NB4 (cell line): Measurements from ENCODE around the gene USF2.

ENCODE experiments used
- MYC ChIP-seq: IDR thresholded peaks from 2 replicates; pipeline ENCODE4 v1.6.1; 2011; ENCODE audit warnings: low read depth, low read length
- POLR2A ChIP-seq: IDR thresholded peaks from 2 replicates; pipeline ENCODE4 v1.6.1; 2011; ENCODE audit warnings: mild to moderate bottlenecking; ENCODE audit not compliant: insufficient read length; ENCODE audit errors: extremely low read depth
- TF ChIP-seq, protein P1 (sequence below): IDR thresholded peaks from one replicate; pipeline ENCODE4 v1.5.1; 2012; ENCODE audit warnings: low read depth, low read length
- TF ChIP-seq, protein P2 (sequence below): IDR thresholded peaks from 2 replicates; pipeline ENCODE4 v1.6.1; 2011; ENCODE audit warnings: low read depth, low read length

DNA sequence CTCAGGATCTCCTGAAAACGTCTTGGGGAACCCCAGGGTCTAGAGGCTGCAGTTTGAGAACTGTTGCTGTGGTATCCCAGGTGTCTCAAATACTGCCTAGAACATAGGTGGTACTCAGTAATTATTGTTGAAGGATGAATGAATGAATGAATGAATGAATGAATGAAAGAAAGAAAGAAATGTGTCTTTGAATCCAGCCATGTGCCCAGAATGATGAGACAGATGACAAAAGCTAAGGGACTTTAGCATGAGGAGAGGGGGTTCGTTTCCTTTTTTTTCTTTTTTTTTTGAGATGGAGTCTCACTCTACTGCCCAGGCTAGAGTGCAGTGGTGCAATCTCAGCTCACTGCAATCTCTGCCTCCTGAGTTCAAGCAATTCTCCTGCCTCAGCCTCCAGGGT lies 12.2 kb upstream of the USF2 start:
- TF ChIP-seq, protein P1, sequence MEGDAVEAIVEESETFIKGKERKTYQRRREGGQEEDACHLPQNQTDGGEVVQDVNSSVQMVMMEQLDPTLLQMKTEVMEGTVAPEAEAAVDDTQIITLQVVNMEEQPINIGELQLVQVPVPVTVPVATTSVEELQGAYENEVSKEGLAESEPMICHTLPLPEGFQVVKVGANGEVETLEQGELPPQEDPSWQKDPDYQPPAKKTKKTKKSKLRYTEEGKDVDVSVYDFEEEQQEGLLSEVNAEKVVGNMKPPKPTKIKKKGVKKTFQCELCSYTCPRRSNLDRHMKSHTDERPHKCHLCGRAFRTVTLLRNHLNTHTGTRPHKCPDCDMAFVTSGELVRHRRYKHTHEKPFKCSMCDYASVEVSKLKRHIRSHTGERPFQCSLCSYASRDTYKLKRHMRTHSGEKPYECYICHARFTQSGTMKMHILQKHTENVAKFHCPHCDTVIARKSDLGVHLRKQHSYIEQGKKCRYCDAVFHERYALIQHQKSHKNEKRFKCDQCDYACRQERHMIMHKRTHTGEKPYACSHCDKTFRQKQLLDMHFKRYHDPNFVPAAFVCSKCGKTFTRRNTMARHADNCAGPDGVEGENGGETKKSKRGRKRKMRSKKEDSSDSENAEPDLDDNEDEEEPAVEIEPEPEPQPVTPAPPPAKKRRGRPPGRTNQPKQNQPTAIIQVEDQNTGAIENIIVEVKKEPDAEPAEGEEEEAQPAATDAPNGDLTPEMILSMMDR: no peak
- TF ChIP-seq MYC (no peak), POLR2A (no peak)
- TF ChIP-seq, protein P2, sequence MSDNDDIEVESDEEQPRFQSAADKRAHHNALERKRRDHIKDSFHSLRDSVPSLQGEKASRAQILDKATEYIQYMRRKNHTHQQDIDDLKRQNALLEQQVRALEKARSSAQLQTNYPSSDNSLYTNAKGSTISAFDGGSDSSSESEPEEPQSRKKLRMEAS: no peak
